Effector CD4-positive, alpha-beta T cell (primary cell): ENCODE measurements around the gene KLC3.

Experiments used
- DNase-seq: peaks from one replicate; pipeline ENCODE4 v3.0.0-alpha.2; 2020

Gene KLC3

GRCh38 chr19:45380107-45380506, 39.6 kb downstream of the KLC3 start:
- no peak for DNase-seq

- no peak for DNase-seq
These were observed 41.9 kb downstream of the KLC3 start for GRCh38 chr19:45382426-45382825.

- DNase-seq = no peak
These were observed 45.1 kb downstream of the KLC3 start for GRCh38 chr19:45385392-45386221.

GRCh38 chr19:45391346-45391745, 50.8 kb downstream of the KLC3 start:
- no peak for DNase-seq

- DNase-seq = no peak
These were observed 51.5 kb downstream of the KLC3 start for GRCh38 chr19:45391871-45392665.

GRCh38 chr19:45395821-45396617, 55.5 kb downstream of the KLC3 start:
- no peak for DNase-seq

GRCh38 chr19:45400192-45400591, 59.6 kb downstream of the KLC3 start:
- DNase-seq = no peak
